ENCODE measurements around the gene TMTC1.

The TMTC1 gene

DNA sequence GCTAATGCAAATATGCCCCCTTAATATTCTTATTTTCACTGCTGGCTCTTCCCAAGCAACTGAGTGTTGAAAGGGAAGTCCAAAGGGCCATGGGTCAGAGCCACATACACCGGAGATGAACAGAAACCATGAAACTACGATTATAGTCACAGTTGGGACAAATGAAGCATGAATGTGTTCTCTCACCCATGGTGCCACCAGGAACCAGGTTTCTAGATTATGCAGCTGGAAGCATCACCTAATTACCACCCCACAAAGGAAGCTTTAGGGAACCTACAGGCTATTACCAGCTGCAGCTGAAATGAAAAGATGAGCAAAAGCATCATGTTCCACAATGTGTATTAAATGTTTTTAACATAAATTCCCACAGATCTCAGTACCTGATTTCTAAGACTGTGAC, 15.4 kb downstream of the TMTC1 start (continued):
- TF ChIP-seq, protein P1, sequence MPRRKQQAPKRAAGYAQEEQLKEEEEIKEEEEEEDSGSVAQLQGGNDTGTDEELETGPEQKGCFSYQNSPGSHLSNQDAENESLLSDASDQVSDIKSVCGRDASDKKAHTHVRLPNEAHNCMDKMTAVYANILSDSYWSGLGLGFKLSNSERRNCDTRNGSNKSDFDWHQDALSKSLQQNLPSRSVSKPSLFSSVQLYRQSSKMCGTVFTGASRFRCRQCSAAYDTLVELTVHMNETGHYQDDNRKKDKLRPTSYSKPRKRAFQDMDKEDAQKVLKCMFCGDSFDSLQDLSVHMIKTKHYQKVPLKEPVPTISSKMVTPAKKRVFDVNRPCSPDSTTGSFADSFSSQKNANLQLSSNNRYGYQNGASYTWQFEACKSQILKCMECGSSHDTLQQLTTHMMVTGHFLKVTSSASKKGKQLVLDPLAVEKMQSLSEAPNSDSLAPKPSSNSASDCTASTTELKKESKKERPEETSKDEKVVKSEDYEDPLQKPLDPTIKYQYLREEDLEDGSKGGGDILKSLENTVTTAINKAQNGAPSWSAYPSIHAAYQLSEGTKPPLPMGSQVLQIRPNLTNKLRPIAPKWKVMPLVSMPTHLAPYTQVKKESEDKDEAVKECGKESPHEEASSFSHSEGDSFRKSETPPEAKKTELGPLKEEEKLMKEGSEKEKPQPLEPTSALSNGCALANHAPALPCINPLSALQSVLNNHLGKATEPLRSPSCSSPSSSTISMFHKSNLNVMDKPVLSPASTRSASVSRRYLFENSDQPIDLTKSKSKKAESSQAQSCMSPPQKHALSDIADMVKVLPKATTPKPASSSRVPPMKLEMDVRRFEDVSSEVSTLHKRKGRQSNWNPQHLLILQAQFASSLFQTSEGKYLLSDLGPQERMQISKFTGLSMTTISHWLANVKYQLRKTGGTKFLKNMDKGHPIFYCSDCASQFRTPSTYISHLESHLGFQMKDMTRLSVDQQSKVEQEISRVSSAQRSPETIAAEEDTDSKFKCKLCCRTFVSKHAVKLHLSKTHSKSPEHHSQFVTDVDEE (CRISPR knock-in tag; IDR thresholded peaks at IDR 0.05), result no peak
- TF ChIP-seq ZFP3 (CRISPR knock-in tag; IDR thresholded peaks at IDR 0.05), result no peak
- no peak for TF ChIP-seq GLIS3 (CRISPR knock-in tag; IDR thresholded peaks at IDR 0.05)
- no peak for TF ChIP-seq PPARA (CRISPR knock-in tag; IDR thresholded peaks at IDR 0.05; ENCODE audit: borderline replicate concordance)

DNA sequence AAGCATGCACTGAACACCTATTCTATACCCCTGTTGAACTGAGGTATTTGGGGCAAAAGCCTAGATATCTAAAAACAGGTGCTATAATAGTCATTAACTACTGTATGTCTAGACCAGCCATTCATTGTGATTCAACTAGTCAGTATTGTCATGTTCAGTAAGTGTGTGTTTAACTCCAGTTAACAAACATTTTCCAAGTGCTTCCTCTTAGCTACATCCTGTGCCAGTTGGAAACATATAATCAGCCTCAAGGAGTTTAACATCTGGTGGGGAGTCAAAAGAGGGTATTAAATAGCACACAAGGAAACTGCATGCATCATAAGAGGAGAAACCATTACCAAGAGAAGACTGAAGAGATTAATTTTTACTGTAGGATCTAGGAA, 20.4 kb downstream of the TMTC1 start:
- TF ChIP-seq CSDC2 (CRISPR knock-in tag; IDR thresholded peaks at IDR 0.05), result no peak
- TF ChIP-seq ESRRG (CRISPR knock-in tag; IDR thresholded peaks at IDR 0.05), result no peak
- no peak for TF ChIP-seq OSR1 (CRISPR knock-in tag; IDR thresholded peaks at IDR 0.05)
- no peak for TF ChIP-seq ISL1 (CRISPR knock-in tag; IDR thresholded peaks at IDR 0.05)
- TF ChIP-seq RARB (CRISPR knock-in tag; IDR thresholded peaks at IDR 0.05), result no peak
- TF ChIP-seq, protein P2, sequence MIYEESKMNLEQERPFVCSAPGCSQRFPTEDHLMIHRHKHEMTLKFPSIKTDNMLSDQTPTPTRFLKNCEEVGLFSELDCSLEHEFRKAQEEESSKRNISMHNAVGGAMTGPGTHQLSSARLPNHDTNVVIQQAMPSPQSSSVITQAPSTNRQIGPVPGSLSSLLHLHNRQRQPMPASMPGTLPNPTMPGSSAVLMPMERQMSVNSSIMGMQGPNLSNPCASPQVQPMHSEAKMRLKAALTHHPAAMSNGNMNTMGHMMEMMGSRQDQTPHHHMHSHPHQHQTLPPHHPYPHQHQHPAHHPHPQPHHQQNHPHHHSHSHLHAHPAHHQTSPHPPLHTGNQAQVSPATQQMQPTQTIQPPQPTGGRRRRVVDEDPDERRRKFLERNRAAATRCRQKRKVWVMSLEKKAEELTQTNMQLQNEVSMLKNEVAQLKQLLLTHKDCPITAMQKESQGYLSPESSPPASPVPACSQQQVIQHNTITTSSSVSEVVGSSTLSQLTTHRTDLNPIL (CRISPR knock-in tag; IDR thresholded peaks at IDR 0.05; ENCODE audit: low read depth), result no peak
- no peak for TF ChIP-seq TOX (CRISPR knock-in tag; IDR thresholded peaks at IDR 0.05; ENCODE audit: borderline replicate concordance)
- TF ChIP-seq ZC3H10 (CRISPR knock-in tag; IDR thresholded peaks at IDR 0.05), result no peak
- TF ChIP-seq ZFP30 (CRISPR knock-in tag; IDR thresholded peaks at IDR 0.05), result no peak
- no peak for TF ChIP-seq TCF4 (CRISPR knock-in tag; IDR thresholded peaks at IDR 0.05; ENCODE audit: borderline replicate concordance)
- TF ChIP-seq ZFP3 (CRISPR knock-in tag; IDR thresholded peaks at IDR 0.05), result no peak
- TF ChIP-seq BACH2 (CRISPR knock-in tag; IDR thresholded peaks at IDR 0.05; ENCODE audit: borderline replicate concordance), result no peak
- TF ChIP-seq, protein P1 (CRISPR knock-in tag; IDR thresholded peaks at IDR 0.05), result no peak
- no peak for TF ChIP-seq ARNTL (CRISPR knock-in tag; IDR thresholded peaks at IDR 0.05; ENCODE audit: borderline replicate concordance, low read depth)
- no peak for TF ChIP-seq GLIS3 (CRISPR knock-in tag; IDR thresholded peaks at IDR 0.05)
- TF ChIP-seq ZNF70 (CRISPR knock-in tag; IDR thresholded peaks at IDR 0.05), result no peak
- no peak for ATAC-seq

DNA sequence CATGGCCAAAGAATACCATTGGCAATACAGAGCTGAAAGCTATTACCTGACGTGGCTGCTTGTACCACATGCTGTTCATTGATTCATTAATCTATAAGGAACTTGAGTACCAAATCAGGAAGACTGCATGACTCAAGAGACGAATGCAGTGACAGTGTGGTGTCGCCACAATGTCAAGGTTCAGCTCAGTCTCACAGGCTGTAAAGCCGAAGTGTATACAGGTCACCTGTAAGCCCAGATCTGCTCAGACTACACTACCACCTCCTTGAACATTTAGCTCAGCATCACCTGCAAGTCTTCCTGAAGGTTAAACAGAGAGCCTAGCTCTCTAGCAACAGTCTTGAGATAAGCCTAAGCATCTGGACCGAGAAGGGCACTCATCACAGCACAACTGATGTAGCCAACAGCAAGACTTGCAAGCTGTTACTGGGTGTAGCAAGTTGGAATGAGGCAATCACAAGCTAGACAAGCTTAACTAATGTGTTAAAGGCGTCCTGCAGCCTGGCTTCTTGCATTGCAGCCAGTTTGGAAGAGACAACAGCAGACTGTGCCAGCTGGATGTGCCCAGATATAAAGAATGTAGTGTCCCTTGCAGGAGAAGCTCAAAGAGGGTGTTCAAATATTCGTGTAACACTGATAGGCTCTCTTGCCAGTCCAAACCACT, 21.0 kb downstream of the TMTC1 start:
- no peak for ATAC-seq
- TF ChIP-seq, protein P2 (CRISPR knock-in tag; IDR thresholded peaks at IDR 0.05; ENCODE audit: low read depth), result no peak
- no peak for TF ChIP-seq ZFP3 (CRISPR knock-in tag; IDR thresholded peaks at IDR 0.05)
- TF ChIP-seq, protein P1 (CRISPR knock-in tag; IDR thresholded peaks at IDR 0.05), result no peak
- no peak for TF ChIP-seq ZFP30 (CRISPR knock-in tag; IDR thresholded peaks at IDR 0.05)
- TF ChIP-seq, protein P3, sequence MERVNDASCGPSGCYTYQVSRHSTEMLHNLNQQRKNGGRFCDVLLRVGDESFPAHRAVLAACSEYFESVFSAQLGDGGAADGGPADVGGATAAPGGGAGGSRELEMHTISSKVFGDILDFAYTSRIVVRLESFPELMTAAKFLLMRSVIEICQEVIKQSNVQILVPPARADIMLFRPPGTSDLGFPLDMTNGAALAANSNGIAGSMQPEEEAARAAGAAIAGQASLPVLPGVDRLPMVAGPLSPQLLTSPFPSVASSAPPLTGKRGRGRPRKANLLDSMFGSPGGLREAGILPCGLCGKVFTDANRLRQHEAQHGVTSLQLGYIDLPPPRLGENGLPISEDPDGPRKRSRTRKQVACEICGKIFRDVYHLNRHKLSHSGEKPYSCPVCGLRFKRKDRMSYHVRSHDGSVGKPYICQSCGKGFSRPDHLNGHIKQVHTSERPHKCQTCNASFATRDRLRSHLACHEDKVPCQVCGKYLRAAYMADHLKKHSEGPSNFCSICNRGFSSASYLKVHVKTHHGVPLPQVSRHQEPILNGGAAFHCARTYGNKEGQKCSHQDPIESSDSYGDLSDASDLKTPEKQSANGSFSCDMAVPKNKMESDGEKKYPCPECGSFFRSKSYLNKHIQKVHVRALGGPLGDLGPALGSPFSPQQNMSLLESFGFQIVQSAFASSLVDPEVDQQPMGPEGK (CRISPR knock-in tag; IDR thresholded peaks at IDR 0.05; ENCODE audit: borderline replicate concordance), result no peak
- TF ChIP-seq, protein P4, sequence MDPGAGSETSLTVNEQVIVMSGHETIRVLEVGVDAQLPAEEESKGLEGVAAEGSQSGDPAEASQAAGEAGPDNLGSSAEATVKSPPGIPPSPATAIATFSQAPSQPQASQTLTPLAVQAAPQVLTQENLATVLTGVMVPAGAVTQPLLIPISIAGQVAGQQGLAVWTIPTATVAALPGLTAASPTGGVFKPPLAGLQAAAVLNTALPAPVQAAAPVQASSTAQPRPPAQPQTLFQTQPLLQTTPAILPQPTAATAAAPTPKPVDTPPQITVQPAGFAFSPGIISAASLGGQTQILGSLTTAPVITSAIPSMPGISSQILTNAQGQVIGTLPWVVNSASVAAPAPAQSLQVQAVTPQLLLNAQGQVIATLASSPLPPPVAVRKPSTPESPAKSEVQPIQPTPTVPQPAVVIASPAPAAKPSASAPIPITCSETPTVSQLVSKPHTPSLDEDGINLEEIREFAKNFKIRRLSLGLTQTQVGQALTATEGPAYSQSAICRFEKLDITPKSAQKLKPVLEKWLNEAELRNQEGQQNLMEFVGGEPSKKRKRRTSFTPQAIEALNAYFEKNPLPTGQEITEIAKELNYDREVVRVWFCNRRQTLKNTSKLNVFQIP (CRISPR knock-in tag; IDR thresholded peaks at IDR 0.05; ENCODE audit: borderline replicate concordance, low read depth), result no peak
- no peak for TF ChIP-seq ZC3H10 (CRISPR knock-in tag; IDR thresholded peaks at IDR 0.05)
- TF ChIP-seq ISL1 (CRISPR knock-in tag; IDR thresholded peaks at IDR 0.05), result no peak
- TF ChIP-seq TCF4 (CRISPR knock-in tag; IDR thresholded peaks at IDR 0.05; ENCODE audit: borderline replicate concordance), result no peak
- TF ChIP-seq PPARA (CRISPR knock-in tag; IDR thresholded peaks at IDR 0.05; ENCODE audit: borderline replicate concordance), result no peak
- no peak for TF ChIP-seq GLIS3 (CRISPR knock-in tag; IDR thresholded peaks at IDR 0.05)
- no peak for TF ChIP-seq ZNF70 (CRISPR knock-in tag; IDR thresholded peaks at IDR 0.05)
- TF ChIP-seq OSR1 (CRISPR knock-in tag; IDR thresholded peaks at IDR 0.05), result no peak
- no peak for TF ChIP-seq ARNTL (CRISPR knock-in tag; IDR thresholded peaks at IDR 0.05; ENCODE audit: borderline replicate concordance, low read depth)
- TF ChIP-seq ESRRG (CRISPR knock-in tag; IDR thresholded peaks at IDR 0.05), result no peak
- TF ChIP-seq SNAI2 (CRISPR knock-in tag; IDR thresholded peaks at IDR 0.05), result no peak
- TF ChIP-seq TOX (CRISPR knock-in tag; IDR thresholded peaks at IDR 0.05; ENCODE audit: borderline replicate concordance), result no peak
